Testis (tissue), 3 donors: ENCODE measurements around the gene TSSC4. TPM values are rescaled to one million over a fixed set of nuclear protein-coding genes. Genes with fewer than 3 reads are reported as not detected.
A peak's percentile ranks its signal among the peaks of the same experiment; 100 is the strongest.

Experiments
- DNase-seq: peaks from one replicate; pipeline ENCODE4 v3.0.0-alpha.2; 2019
- H3K27ac ChIP-seq, 2 donors: fragments of 200-600 bp; sonication (generic); one replicate each; pipeline ENCODE4 v1.5.1; 2019
- H3K27me3 ChIP-seq: fragments of 200-600 bp; sonication (generic); one replicate; pipeline ENCODE4 v1.5.1; 2019
- H3K36me3 ChIP-seq: fragments of 200-600 bp; sonication (generic); one replicate; pipeline ENCODE4 v1.5.1; 2017; ENCODE audit warnings: low read depth; ENCODE audit errors: missing control alignments
- H3K4me1 ChIP-seq: fragments of 200-600 bp; sonication (generic); one replicate; pipeline ENCODE4 v1.5.1; 2019
- H3K4me3 ChIP-seq, 2 donors: fragments of 200-600 bp; sonication (generic); one replicate each; pipeline ENCODE4 v1.5.1; 2017 to 2019
- H3K9me3 ChIP-seq: fragments of 200-600 bp; sonication (generic); one replicate; pipeline ENCODE4 v1.5.1; 2017
- POLR2A ChIP-seq: fragments of 450-650 bp; IDR thresholded peaks from one replicate; pipeline ENCODE4 v1.6.1; 2017; ENCODE audit warnings: antibody characterized with exemption, mild to moderate bottlenecking, moderate library complexity
- WGBS, 2 donors: methylation state at CpG; one replicate each; pipeline ENCODE4 v1.1.5; 2018; 5-methylcytosine and 5-hydroxymethylcytosine counted together
- intact Hi-C: fragments of 100-400 bp; cut with DNase I; formaldehyde crosslinking; loops from one replicate; pipeline ENCODE4 v1.15.1; 2023; ENCODE audit warnings: low total_unique reads
- polyA plus RNA-seq: library from polyadenylated mRNA; stranded (reverse); fragments of 350-450 nt; fragmentation: Illumina TruSeq; extraction: RNeasy Lipid Tissue Mini Kit (QIAGEN cat#74804); gene quantifications from one replicate; pipeline ENCODE4 v1.2.3, GENCODE V29; 2014; ENCODE audit warnings: low read depth, low replicate concordance; ENCODE audit not compliant: insufficient read depth
- total RNA-seq, 2 donors: library from RNA; depleted of rRNA; stranded (reverse); fragments of >200 nt; gene quantifications; one replicate each; pipeline ENCODE4 v1.2.3, GENCODE V29; 2016
- TF ChIP-seq, protein P1 (sequence below), 3 experiments: fragments of 450-650 bp in 2 of 3; fragments of 200-600 bp in 1 of 3; sonication (generic) in 1 of 3; IDR thresholded peaks; one replicate each; pipeline ENCODE4 v1.5.1; 2016 to 2019; ENCODE audit warnings: antibody characterized with exemption in 3 of 3, mild to moderate bottlenecking in 2 of 3, moderate library complexity in 1 of 3

The TSSC4 gene
- total and polyA plus RNA-seq, 3 donors from 2014 or later = 87.4 to 133 (median 95.5) TPM

DNA sequence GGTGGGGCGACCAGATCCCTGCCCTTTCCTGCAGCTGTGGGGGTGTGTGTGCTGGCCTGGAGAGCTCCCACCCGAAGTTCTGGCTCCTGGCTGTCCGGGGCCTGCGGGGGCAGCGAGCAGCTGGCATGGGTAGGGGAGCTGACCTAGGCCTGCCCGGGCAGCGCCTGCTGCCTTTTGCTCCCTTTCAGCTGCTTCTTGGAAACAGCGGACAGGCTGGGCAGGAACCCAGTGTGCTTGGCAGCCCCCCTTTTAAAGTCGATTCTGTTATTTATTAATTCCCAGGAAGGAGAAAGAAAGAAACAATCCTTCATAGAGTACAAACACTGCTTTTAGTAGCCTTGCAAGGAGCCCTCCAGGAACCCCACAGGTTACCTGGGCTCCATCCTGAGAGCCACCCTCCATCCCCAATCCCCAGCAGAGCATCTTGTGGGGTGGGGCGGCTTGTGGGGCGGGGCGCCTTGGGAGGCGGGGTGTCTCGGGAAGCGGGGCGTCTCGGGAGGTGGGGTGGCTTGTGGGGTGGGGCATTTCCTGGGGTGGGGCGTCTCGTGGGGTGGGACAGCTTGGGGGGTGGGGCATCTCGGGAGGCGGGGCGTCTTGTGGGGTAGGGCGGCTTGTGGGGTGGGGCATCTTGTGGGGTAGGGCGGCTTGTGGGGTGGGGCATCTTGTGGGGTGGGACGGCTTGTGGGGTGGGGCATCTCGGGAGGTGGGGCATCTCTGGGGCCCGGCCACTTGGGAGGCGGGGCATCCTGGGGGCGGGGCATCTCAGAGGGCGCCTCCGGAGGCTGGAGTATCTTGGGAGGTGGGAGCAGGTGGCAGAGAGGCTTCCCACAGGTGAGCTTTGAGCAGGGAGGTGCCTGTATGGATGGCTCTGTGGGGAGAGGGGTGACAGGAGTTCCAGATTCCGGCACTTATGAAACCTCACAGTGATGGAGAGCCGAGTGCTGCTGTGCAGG lies 16.4 kb upstream of the TSSC4 start:
- H3K27me3 ChIP-seq = no peaks in the 10 kb centered on the region
- no peaks in the 10 kb centered on the region for H3K36me3 ChIP-seq
- H3K27ac ChIP-seq = peak overlapping the region; percentile 88 to 97
- intact Hi-C loops = no loop called here
- peak; percentile 56 for DNase-seq
- peaks cover 93% of the 10 kb centered on the region for H3K4me1 ChIP-seq
- WGBS, 2 donors = 49 to 53% methylated on average over 11 to 30 of the region's 33 CpGs
- no peak for TF ChIP-seq POLR2A
- TF ChIP-seq, protein P1, sequence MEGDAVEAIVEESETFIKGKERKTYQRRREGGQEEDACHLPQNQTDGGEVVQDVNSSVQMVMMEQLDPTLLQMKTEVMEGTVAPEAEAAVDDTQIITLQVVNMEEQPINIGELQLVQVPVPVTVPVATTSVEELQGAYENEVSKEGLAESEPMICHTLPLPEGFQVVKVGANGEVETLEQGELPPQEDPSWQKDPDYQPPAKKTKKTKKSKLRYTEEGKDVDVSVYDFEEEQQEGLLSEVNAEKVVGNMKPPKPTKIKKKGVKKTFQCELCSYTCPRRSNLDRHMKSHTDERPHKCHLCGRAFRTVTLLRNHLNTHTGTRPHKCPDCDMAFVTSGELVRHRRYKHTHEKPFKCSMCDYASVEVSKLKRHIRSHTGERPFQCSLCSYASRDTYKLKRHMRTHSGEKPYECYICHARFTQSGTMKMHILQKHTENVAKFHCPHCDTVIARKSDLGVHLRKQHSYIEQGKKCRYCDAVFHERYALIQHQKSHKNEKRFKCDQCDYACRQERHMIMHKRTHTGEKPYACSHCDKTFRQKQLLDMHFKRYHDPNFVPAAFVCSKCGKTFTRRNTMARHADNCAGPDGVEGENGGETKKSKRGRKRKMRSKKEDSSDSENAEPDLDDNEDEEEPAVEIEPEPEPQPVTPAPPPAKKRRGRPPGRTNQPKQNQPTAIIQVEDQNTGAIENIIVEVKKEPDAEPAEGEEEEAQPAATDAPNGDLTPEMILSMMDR (IDR thresholded peaks at IDR 0.05) = no peak
- H3K4me3 ChIP-seq = no peak overlapping the region
- H3K9me3 ChIP-seq = no peaks in the 10 kb centered on the region

- Histone ChIP-seq H3K27ac (peak overlapping the region in 1 of 2 donors; percentile 30), H3K36me3 (no peaks in the 10 kb centered on the region), H3K9me3 (no peaks in the 10 kb centered on the region), H3K4me1 (peaks cover 93% of the 10 kb centered on the region), H3K4me3 (no peak overlapping the region), H3K27me3 (no peaks in the 10 kb centered on the region)
- intact Hi-C loops = no loop called here
- no peak for DNase-seq
- WGBS, 2 donors = 63 to 72% methylated on average over 24 to 42 of the region's 48 CpGs
- TF ChIP-seq, protein P1 (IDR thresholded peaks at IDR 0.05) = no peak
- TF ChIP-seq POLR2A = no peak
Measured at GRCh38 chr11:2385156-2386151, 15.1 kb upstream of the TSSC4 start.

DNA sequence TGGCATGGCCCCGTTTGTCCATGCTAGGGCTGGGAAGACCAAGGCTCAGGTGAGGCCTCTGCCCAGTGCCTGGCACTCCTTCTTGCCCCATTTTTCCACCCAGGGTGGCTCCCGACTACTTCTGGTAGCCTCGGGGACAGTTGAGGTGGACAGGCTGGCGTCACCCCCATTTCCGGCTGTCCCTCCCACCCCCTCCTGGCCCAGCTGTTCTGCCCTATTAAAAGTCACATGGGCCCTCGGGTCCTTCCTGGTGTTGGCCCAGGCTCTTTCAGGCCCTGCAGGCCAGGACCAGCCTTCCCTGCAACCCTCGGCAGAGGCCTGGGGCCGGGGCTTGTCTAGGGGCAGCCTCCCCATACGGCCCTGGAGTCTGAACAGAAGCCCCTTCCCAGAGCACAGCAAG lies 14.0 kb upstream of the TSSC4 start:
- Histone ChIP-seq H3K9me3 (no peaks in the 10 kb centered on the region), H3K27me3 (no peaks in the 10 kb centered on the region), H3K27ac (peak overlapping the region; percentile 16 to 68), H3K4me3 (no peak overlapping the region), H3K4me1 (peaks cover 88% of the 10 kb centered on the region), H3K36me3 (no peaks in the 10 kb centered on the region)
- TF ChIP-seq, protein P1 (IDR thresholded peaks at IDR 0.05) = no peak
- TF ChIP-seq POLR2A = no peak
- DNase-seq = no peak
- intact Hi-C loops = no loop called here
- WGBS, 2 donors = 50 to 54% methylated on average over 6 to 9 of the region's 9 CpGs

DNA sequence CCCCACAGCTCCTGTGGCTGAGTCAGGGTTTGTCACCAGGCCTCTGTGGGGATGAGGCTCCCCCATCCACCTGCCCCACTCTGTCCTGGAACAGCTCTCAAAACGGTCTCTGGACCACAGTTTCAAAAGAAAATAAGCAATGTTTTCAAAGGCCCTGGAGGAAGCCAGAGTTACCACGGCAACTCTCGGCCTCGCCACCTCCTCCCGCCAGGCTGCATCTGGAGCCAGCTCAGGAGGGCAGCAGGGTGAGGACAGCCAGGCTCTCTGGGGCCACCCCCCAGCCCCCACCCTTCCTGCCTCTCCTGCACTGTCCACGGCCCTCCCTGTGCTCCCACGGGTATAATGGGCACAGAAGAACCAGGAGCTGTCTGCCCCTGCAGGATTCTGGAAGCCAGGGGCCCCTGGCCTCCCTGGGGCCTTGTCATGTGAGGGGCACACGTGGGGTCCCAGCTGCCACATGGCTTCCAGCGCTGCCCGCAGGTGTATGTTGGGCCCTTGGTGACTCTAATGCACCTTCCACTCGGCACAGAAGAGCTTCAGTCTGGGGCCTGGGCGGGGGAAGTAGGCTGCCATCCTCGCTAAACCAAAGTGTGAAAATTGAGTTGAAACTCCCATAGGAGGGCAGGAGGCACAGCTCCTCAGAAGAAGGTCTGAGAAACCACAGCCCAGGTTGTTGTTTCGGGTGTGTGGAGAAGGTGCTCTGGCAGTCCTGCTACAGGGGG lies 13.1 kb upstream of the TSSC4 start:
- H3K27me3 ChIP-seq = no peaks in the 10 kb centered on the region
- no peaks in the 10 kb centered on the region for H3K36me3 ChIP-seq
- H3K4me1 ChIP-seq = peaks cover 80% of the 10 kb centered on the region
- H3K4me3 ChIP-seq = no peak overlapping the region
- DNase-seq = no peak
- intact Hi-C loops = no loop called here
- H3K9me3 ChIP-seq = no peaks in the 10 kb centered on the region
- WGBS, 2 donors = 32 to 73% methylated on average over 10 to 14 of the region's 14 CpGs
- TF ChIP-seq, protein P1 (IDR thresholded peaks at IDR 0.05) = no peak
- no peak for TF ChIP-seq POLR2A
- H3K27ac ChIP-seq = peak overlapping the region; percentile 16 to 68
